Activated T-cell treated with anti-CD3 and anti-CD28 coated beads, Interleukin-2, amount 50 U/mL, for 24 hours (primary cell): ENCODE results near the gene BICC1.

ENCODE experiments used
- DNase-seq: peaks from one replicate; pipeline ENCODE4 v3.0.0-alpha.2; 2020
- H3K27ac Mint-ChIP-seq: 2 replicates; pipeline ENCODE4 v1.8.0; 2020; ENCODE audit warnings: mild to moderate bottlenecking, mixed read lengths
- H3K27me3 Mint-ChIP-seq: 2 replicates; pipeline ENCODE4 v1.8.0; 2020; ENCODE audit warnings: mixed read lengths
- H3K36me3 Mint-ChIP-seq: 2 replicates; pipeline ENCODE4 v1.8.0; 2020; ENCODE audit warnings: low read depth, mixed read lengths
- H3K4me1 Mint-ChIP-seq: 2 replicates; pipeline ENCODE4 v1.8.0; 2020; ENCODE audit warnings: low read depth, mixed read lengths
- H3K4me3 Mint-ChIP-seq: 2 replicates; pipeline ENCODE4 v1.8.0; 2020; ENCODE audit warnings: mild to moderate bottlenecking, moderate library complexity, mixed read lengths
- H3K9me3 Mint-ChIP-seq: 2 replicates; pipeline ENCODE4 v1.8.0; 2020; ENCODE audit warnings: mixed read lengths

Gene BICC1

DNA sequence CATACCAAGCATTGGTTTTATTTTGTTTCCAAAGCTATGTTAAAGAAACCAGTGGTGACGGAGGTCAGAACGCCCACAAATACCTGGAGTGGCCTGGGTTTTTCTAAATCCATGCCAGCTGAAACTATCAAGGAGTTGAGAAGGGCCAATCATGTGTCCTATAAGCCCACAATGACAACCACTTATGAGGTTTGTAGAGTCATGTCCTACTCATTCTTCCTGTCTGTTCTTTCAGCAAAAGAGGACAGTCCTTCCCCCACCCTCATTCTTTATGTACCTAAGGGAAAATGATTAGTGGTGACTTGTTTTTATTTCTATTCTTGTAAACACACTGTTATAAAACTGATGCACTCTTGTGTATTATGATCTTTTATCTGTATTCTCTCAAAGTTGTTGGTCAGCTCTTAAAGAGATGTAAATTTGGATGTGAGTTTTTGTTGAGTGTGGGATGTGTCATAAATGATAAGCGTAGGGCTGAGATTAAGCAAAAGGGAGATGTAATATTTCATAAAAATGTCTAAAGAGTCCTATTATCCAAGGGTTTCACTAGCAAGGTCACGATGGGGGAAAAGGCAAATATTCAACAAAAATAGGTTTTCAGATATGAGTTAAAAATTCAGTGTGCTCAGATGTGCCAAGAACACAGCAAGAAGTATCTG lies 294.4 kb downstream of the BICC1 start:
- Mint-ChIP-seq H3K4me1 (no peaks in the 10 kb centered on the region), H3K27me3 (no peaks in the 10 kb centered on the region), H3K36me3 (no peaks in the 10 kb centered on the region), H3K4me3 (no peak overlapping the region), H3K27ac (no peak overlapping the region), H3K9me3 (no peaks in the 10 kb centered on the region)
- no peak for DNase-seq

GRCh38 chr10:58807629-58808022 lies 295.0 kb downstream of the BICC1 start:
- Mint-ChIP-seq H3K27ac (no peak overlapping the region), H3K27me3 (no peaks in the 10 kb centered on the region)
- no peak for DNase-seq

DNA sequence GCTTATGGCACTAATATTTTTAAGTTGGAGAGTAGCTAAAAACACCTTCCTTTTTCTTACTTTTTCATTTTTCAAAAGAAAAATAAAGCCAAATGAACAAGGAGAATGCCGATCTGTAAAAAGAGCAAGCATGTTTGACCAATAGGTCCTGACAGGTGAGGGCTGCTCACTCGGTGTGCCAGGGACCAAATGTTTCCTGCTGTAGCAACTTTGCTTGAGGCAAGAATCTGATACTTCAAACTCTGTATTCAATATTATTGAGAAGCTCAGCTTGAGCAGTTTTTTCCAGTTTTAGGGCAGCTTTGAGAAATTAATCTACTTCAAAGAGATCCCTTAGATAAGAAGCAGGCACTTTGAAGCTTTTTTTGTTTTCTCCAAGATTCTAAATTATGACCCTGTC lies 298.1 kb downstream of the BICC1 start:
- Mint-ChIP-seq H3K4me3 (no peak overlapping the region), H3K36me3 (no peaks in the 10 kb centered on the region), H3K9me3 (no peaks in the 10 kb centered on the region), H3K27me3 (no peaks in the 10 kb centered on the region), H3K27ac (no peak overlapping the region), H3K4me1 (no peaks in the 10 kb centered on the region)
- no peak for DNase-seq

More at GRCh38 chr10:58807629-58808022, 295.0 kb downstream of the BICC1 start:
- no peaks in the 10 kb centered on the region for H3K9me3 Mint-ChIP-seq
- no peaks in the 10 kb centered on the region for H3K36me3 Mint-ChIP-seq
- no peak overlapping the region for H3K4me3 Mint-ChIP-seq
- no peaks in the 10 kb centered on the region for H3K4me1 Mint-ChIP-seq

DNA sequence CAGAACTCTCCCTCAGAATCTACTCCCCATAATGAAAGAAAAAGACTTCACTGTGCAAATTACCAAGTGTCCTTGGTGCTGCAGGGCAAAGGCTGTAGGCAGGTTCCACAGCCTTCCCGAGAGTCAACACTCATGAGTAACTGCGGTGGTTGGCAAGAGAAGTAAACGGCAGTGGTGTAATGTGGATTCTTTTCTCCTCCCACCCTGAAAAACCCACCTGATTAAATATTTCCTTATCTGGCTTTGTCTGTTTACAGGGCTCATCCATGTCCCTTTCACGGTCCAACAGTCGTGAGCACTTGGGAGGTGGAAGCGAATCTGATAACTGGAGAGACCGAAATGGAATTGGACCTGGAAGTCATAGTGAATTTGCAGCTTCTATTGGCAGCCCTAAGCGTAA lies 300.9 kb downstream of the BICC1 start:
- H3K27me3 Mint-ChIP-seq = no peaks in the 10 kb centered on the region
- H3K4me1 Mint-ChIP-seq = no peaks in the 10 kb centered on the region
- H3K36me3 Mint-ChIP-seq = no peaks in the 10 kb centered on the region
- DNase-seq = no peak
- no peak overlapping the region for H3K27ac Mint-ChIP-seq
- H3K9me3 Mint-ChIP-seq = no peaks in the 10 kb centered on the region
- H3K4me3 Mint-ChIP-seq = no peak overlapping the region

DNA sequence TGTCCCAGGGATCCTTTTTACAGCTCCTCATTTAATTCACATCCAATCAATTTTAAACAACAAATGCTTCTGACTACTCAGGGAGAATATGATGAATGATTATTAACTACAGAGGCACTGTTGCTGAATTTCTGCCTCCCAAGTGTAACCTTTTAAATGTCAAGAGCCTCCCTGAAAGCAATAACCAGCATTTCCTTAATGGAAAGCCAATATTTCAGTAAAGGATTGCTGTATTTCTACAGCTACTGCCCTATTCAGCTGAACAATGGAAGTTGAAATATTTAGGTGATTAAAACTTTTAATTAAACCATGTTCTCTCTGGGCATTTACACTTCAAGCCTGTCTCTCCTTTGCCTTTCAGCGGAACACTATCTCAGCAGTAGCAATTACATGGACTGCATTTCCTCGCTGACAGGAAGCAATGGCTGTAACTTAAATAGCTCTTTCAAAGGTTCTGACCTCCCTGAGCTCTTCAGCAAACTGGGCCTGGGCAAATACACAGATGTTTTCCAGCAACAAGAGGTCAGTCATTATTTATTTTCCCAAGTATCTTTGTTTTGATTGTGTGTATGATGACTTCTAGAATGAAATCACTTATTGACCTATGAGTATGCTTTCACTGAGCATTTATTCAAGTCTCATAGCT lies 304.7 kb downstream of the BICC1 start:
- Mint-ChIP-seq H3K27me3 (no peaks in the 10 kb centered on the region), H3K4me3 (no peak overlapping the region), H3K4me1 (no peaks in the 10 kb centered on the region), H3K9me3 (no peaks in the 10 kb centered on the region), H3K36me3 (no peaks in the 10 kb centered on the region), H3K27ac (no peak overlapping the region)
- DNase-seq = no peak

GRCh38 chr10:58818900-58819299 lies 306.2 kb downstream of the BICC1 start:
- H3K27ac Mint-ChIP-seq = no peak overlapping the region
- H3K36me3 Mint-ChIP-seq = no peaks in the 10 kb centered on the region
- H3K27me3 Mint-ChIP-seq = no peaks in the 10 kb centered on the region
- no peak overlapping the region for H3K4me3 Mint-ChIP-seq
- DNase-seq = no peak
- H3K4me1 Mint-ChIP-seq = no peaks in the 10 kb centered on the region
- no peaks in the 10 kb centered on the region for H3K9me3 Mint-ChIP-seq

DNA sequence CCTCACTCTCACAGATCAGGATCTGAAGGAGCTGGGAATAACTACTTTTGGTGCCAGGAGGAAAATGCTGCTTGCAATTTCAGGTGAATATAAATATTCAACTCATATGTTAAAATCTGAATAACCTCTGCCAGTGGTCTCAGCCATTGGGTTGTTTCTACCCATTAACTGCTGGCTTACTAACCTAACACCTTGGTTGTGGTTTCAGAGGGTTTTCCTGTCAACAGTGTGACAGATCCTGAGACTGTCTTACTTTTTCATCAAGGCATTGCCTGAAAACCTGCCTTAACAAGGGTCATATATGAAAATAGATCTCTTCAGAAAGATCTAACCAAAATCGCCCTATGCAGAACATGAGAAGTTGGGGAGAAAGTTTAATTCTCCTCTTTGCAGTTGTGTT lies 307.7 kb downstream of the BICC1 start:
- H3K4me1 Mint-ChIP-seq = no peaks in the 10 kb centered on the region
- DNase-seq = no peak
- H3K27me3 Mint-ChIP-seq = no peaks in the 10 kb centered on the region
- no peaks in the 10 kb centered on the region for H3K36me3 Mint-ChIP-seq
- no peak overlapping the region for H3K4me3 Mint-ChIP-seq
- H3K27ac Mint-ChIP-seq = no peak overlapping the region
- H3K9me3 Mint-ChIP-seq = no peaks in the 10 kb centered on the region

GRCh38 chr10:58820861-58821751 lies 308.4 kb downstream of the BICC1 start:
- DNase-seq = no peak
- no peaks in the 10 kb centered on the region for H3K4me1 Mint-ChIP-seq
- no peaks in the 10 kb centered on the region for H3K27me3 Mint-ChIP-seq
- no peaks in the 10 kb centered on the region for H3K9me3 Mint-ChIP-seq
- H3K36me3 Mint-ChIP-seq = no peaks in the 10 kb centered on the region
- no peak overlapping the region for H3K27ac Mint-ChIP-seq
- no peak overlapping the region for H3K4me3 Mint-ChIP-seq

DNA sequence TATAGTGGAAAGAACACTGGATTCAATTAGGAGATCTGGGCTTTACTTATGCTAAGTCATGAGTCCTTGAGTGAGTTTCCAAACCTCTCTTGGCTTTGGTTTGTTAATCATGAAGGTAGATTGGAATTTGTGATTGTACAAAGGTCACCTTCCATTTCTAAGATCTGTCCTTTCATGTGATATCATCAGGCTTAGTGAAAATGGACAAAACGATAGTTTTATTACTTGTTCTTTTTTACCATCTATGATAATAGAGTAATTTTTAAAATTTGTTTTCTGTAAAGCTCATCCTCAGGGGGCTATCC lies 309.0 kb downstream of the BICC1 start:
- H3K27me3 Mint-ChIP-seq = no peaks in the 10 kb centered on the region
- no peaks in the 10 kb centered on the region for H3K9me3 Mint-ChIP-seq
- H3K4me3 Mint-ChIP-seq = no peak overlapping the region
- no peak overlapping the region for H3K27ac Mint-ChIP-seq
- H3K4me1 Mint-ChIP-seq = no peaks in the 10 kb centered on the region
- no peaks in the 10 kb centered on the region for H3K36me3 Mint-ChIP-seq
- DNase-seq = no peak

GRCh38 chr10:58823983-58824382 lies 311.3 kb downstream of the BICC1 start:
- Mint-ChIP-seq H3K36me3 (no peaks in the 10 kb centered on the region), H3K4me1 (no peaks in the 10 kb centered on the region), H3K4me3 (no peak overlapping the region), H3K9me3 (no peaks in the 10 kb centered on the region), H3K27me3 (no peaks in the 10 kb centered on the region), H3K27ac (no peak overlapping the region)
- no peak for DNase-seq

DNA sequence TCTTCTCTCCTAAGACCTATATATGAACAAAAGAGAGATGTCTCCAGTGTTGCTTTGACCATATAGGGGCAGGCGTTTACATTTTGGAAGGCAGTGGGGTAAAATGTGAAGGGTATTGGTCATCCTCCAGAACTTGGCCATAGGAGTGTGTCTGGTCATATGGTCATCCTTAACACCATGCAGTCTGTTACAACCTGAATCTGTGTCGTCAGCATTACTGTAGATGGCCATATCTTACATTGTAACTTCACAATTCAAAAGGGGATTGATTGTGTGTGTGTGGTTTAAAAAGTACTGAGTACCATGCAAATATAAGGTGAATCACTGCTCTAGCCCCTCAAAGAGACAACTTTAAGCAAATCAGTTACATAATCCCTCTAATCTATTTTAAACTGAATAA lies 311.7 kb downstream of the BICC1 start:
- Mint-ChIP-seq H3K4me1 (no peaks in the 10 kb centered on the region), H3K27me3 (no peaks in the 10 kb centered on the region), H3K9me3 (no peaks in the 10 kb centered on the region), H3K27ac (no peak overlapping the region), H3K36me3 (no peaks in the 10 kb centered on the region), H3K4me3 (no peak overlapping the region)
- no peak for DNase-seq

GRCh38 chr10:58826694-58827093 lies 314.0 kb downstream of the BICC1 start:
- no peak for DNase-seq
- H3K9me3 Mint-ChIP-seq = no peaks in the 10 kb centered on the region
- H3K36me3 Mint-ChIP-seq = no peaks in the 10 kb centered on the region
- H3K4me1 Mint-ChIP-seq = no peaks in the 10 kb centered on the region
- H3K4me3 Mint-ChIP-seq = no peak overlapping the region
- H3K27me3 Mint-ChIP-seq = no peaks in the 10 kb centered on the region
- no peak overlapping the region for H3K27ac Mint-ChIP-seq

- no peaks in the 10 kb centered on the region for H3K9me3 Mint-ChIP-seq
- H3K36me3 Mint-ChIP-seq = no peaks in the 10 kb centered on the region
- DNase-seq = no peak
- no peaks in the 10 kb centered on the region for H3K27me3 Mint-ChIP-seq
- H3K4me1 Mint-ChIP-seq = no peaks in the 10 kb centered on the region
- H3K27ac Mint-ChIP-seq = no peak overlapping the region
- no peak overlapping the region for H3K4me3 Mint-ChIP-seq
Measured at GRCh38 chr10:58827381-58827780, 314.7 kb downstream of the BICC1 start.

DNA sequence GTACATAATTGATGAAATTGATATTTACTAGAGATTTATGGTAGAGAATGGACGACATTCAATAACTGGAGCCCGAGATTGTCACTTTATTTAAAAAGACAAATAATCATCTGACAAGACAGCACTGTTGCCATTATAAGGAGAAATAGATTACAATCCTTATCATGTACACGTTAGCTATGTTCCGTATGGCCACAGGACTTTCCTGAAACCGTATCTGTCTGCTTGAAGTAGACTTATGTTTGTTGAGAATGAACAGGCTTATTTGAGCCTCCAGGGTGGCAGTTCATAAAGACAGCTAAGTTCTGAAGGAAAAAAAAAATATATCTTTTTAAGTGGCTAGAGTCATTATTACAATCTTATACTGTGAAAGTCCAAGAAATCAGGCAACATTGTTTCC lies 317.2 kb downstream of the BICC1 start:
- no peak for DNase-seq
- H3K27me3 Mint-ChIP-seq = peaks cover 3% of the 10 kb centered on the region
- H3K9me3 Mint-ChIP-seq = no peaks in the 10 kb centered on the region
- H3K27ac Mint-ChIP-seq = no peak overlapping the region
- H3K4me3 Mint-ChIP-seq = no peak overlapping the region
- no peaks in the 10 kb centered on the region for H3K36me3 Mint-ChIP-seq
- no peaks in the 10 kb centered on the region for H3K4me1 Mint-ChIP-seq

- no peak for DNase-seq
- H3K4me1 Mint-ChIP-seq = no peaks in the 10 kb centered on the region
- no peaks in the 10 kb centered on the region for H3K9me3 Mint-ChIP-seq
- H3K27ac Mint-ChIP-seq = no peak overlapping the region
- H3K36me3 Mint-ChIP-seq = no peaks in the 10 kb centered on the region
- no peak overlapping the region for H3K4me3 Mint-ChIP-seq
- peaks cover 3% of the 10 kb centered on the region for H3K27me3 Mint-ChIP-seq
Measured at GRCh38 chr10:58830697-58831096, 318.0 kb downstream of the BICC1 start.
